ENCODE results near the gene PPT1.

The PPT1 gene

GRCh38 chr1:40078512-40079333 is 18.3 kb downstream of the PPT1 start:
- peaks cover 54% of the 10 kb centered on the region for H3K36me3 ChIP-seq (replicated peaks)
- in situ Hi-C loops (cut with MboI; ENCODE audit: low sequenced_read_pairs): no loop called here
- no peaks in the 10 kb centered on the region for H3K27me3 ChIP-seq (ENCODE audit: low read depth)
- peak; percentile 55 to 75 for DNase-seq (ENCODE audit: low spot score in 2 of 2)
- no peak overlapping the region for H3K4me3 ChIP-seq
- no peaks in the 10 kb centered on the region for H3K9me3 ChIP-seq
- H3K4me1 ChIP-seq: no peaks in the 10 kb centered on the region

GRCh38 chr1:40076895-40077312 is 20.1 kb downstream of the PPT1 start:
- Histone ChIP-seq H3K36me3 (replicated peaks) (peaks cover 70% of the 10 kb centered on the region), H3K27me3 (ENCODE audit: low read depth) (no peaks in the 10 kb centered on the region), H3K9me3 (no peaks in the 10 kb centered on the region), H3K4me1 (no peaks in the 10 kb centered on the region), H3K4me3 (no peak overlapping the region)
- no peak for DNase-seq (ENCODE audit: low spot score in 2 of 2)
- in situ Hi-C loops (cut with MboI; ENCODE audit: low sequenced_read_pairs): no loop called here

DNA sequence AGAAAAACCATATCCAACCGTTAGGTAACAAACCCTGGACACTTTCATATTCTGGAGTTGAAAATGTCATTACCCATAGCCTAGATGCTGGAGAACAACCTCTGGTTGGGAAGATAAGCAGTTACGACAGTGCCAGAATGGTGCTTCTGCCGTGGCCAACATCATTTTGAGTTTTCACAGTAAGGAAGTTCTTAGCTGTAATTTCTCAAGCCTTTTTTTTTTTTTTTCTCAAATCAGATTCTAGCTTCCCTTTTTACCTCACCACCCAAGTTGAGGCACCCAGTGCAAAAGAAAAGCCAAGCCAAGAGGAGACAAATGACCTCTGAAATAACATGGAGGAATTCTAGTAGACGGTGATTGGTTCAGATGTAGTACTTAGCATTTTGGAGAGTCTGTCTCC is 21.8 kb downstream of the PPT1 start:
- in situ Hi-C loops (cut with MboI; ENCODE audit: low sequenced_read_pairs): no loop called here
- peaks cover 81% of the 10 kb centered on the region for H3K36me3 ChIP-seq (replicated peaks)
- H3K9me3 ChIP-seq: no peaks in the 10 kb centered on the region
- no peak overlapping the region for H3K4me3 ChIP-seq
- no peak for DNase-seq (ENCODE audit: low spot score in 2 of 2)
- no peaks in the 10 kb centered on the region for H3K27me3 ChIP-seq (ENCODE audit: low read depth)
- no peaks in the 10 kb centered on the region for H3K4me1 ChIP-seq

DNA sequence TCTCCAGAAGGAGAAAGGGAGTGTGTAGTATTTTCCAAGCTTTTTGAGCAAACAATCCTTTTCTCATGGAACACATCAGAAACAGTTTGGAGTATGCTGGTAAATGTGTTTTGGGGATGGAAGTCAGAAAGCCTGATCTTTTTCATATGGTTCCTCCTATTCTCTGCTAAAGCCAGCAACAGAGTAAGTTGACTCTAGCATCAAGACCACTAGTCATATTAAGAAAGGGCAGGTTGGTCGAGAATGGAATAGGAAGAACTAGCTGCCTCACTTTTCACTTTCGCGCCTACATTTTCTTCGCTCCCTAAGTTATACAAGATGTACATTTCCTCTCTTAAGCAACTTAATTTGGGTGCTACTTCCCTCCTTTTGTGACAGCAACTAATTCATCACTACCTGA is 24.0 kb downstream of the PPT1 start:
- in situ Hi-C loops (cut with MboI; ENCODE audit: low sequenced_read_pairs): no loop called here
- no peaks in the 10 kb centered on the region for H3K4me1 ChIP-seq
- peaks cover 87% of the 10 kb centered on the region for H3K36me3 ChIP-seq (replicated peaks)
- no peak overlapping the region for H3K4me3 ChIP-seq
- H3K9me3 ChIP-seq: no peaks in the 10 kb centered on the region
- no peaks in the 10 kb centered on the region for H3K27me3 ChIP-seq (ENCODE audit: low read depth)
- no peak for DNase-seq (ENCODE audit: low spot score in 2 of 2)

GRCh38 chr1:40072142-40072541 is 24.9 kb downstream of the PPT1 start:
- no peak overlapping the region for H3K4me3 ChIP-seq
- no peaks in the 10 kb centered on the region for H3K9me3 ChIP-seq
- peaks cover 87% of the 10 kb centered on the region for H3K36me3 ChIP-seq (replicated peaks)
- no peaks in the 10 kb centered on the region for H3K27me3 ChIP-seq (ENCODE audit: low read depth)
- no peak for DNase-seq (ENCODE audit: low spot score in 2 of 2)
- in situ Hi-C loops (cut with MboI; ENCODE audit: low sequenced_read_pairs): no loop called here
- no peaks in the 10 kb centered on the region for H3K4me1 ChIP-seq

- in situ Hi-C loops (cut with MboI; ENCODE audit: low sequenced_read_pairs): no loop called here
- DNase-seq (ENCODE audit: low spot score in 2 of 2): no peak
- Histone ChIP-seq H3K36me3 (replicated peaks) (peaks cover 97% of the 10 kb centered on the region), H3K4me3 (no peak overlapping the region), H3K27me3 (ENCODE audit: low read depth) (no peaks in the 10 kb centered on the region), H3K4me1 (no peaks in the 10 kb centered on the region), H3K9me3 (no peaks in the 10 kb centered on the region)
These were observed 29.2 kb downstream of the PPT1 start for GRCh38 chr1:40067851-40068250.

DNA sequence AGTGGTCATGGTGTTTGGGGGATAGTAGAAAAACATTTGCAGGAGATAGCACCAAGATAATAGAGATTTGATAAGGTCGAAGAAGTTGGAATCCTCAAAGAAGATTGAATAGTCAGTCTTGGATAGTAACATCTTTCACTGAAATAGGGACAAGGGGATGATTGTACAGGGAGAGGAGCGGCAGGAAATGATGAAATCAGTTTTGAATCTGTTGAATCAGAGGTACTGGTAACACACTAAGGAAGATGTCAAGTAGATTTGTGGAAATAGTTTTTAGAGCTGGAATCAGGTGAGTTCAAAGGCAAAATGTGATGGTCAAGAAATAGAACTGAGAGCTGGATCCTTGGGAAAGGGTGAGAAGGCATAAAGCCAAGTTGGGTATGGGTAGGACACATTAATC is 30.0 kb downstream of the PPT1 start:
- no peaks in the 10 kb centered on the region for H3K9me3 ChIP-seq
- in situ Hi-C loops (cut with MboI; ENCODE audit: low sequenced_read_pairs): no loop called here
- no peaks in the 10 kb centered on the region for H3K27me3 ChIP-seq (ENCODE audit: low read depth)
- H3K36me3 ChIP-seq (replicated peaks): peaks cover 96% of the 10 kb centered on the region
- DNase-seq (ENCODE audit: low spot score in 2 of 2): no peak
- H3K4me3 ChIP-seq: no peak overlapping the region
- H3K4me1 ChIP-seq: no peaks in the 10 kb centered on the region

DNA sequence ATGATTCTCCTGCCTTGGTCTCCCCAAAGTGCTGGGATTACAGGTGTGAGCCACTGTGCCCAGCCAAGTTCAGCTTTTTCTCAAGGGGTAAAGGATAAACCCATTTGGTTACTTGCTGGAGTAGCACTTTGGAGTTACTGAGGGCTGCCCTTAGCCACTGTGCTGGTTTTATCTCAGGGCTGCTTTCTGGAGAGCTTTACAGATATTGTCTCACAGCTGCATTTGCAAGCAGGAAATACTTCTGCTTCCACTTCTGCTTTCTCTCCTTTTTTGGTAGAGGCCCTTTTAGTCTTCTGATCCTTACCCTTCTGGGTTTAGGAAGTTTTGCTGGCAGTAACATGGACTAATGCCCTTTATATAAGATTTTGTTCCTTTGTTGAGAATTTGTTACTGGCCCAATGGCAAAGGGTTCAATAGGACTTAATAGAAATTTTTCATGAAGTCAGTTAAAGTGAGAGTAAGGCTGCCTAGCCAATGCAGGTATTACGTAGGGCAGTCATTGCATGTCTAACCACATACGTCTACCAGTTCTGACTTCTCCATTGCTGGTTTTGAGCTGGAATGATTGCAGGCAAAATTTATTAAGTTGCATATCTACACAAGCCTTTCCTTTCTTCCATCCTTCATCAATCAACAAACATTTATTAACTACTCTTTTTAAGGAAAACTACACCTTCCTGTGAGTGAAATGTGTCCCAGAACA is 32.1 kb downstream of the PPT1 start:
- in situ Hi-C loops (cut with MboI; ENCODE audit: low sequenced_read_pairs): no loop called here
- H3K4me1 ChIP-seq: no peaks in the 10 kb centered on the region
- H3K36me3 ChIP-seq (replicated peaks): peaks cover 96% of the 10 kb centered on the region
- H3K9me3 ChIP-seq: no peaks in the 10 kb centered on the region
- no peak for DNase-seq (ENCODE audit: low spot score in 2 of 2)
- H3K27me3 ChIP-seq (ENCODE audit: low read depth): no peaks in the 10 kb centered on the region
- no peak overlapping the region for H3K4me3 ChIP-seq

DNA sequence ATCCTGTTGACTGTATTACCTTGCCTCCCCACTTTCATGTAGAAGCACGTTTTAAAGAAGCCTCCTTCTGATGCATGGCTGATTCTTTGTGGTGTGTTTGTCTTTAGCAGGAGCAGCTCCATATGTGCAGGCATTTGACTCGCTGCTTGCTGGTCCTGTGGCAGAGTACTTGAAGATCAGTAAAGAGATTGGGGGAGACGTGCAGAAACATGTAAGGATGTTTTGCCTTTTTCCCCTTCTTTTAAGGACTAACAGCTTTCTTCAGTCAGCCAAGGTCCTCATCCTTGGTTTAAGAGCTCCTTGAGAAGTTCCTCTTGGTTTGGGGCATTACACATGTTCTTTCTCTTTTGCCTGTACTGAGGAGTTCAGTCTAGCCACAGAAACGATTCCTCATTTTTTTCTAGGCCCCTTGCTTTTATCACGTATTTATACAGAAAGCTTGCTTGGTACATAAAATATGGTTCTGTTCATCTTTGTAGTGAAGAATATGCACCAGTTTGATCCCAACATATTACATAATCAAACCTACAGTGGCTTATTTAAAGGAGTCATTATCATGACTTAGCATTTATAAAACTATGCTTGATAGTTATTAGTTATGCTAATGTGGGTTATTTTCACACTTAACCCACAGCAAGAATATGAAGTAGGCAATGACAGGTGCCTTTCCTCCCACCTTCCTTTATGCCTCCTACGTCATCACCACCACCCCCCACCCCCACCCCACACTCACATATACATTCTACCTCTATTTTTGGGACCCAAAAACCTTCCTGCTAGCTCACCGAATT is 36.9 kb downstream of the PPT1 start:
- in situ Hi-C loops (cut with MboI; ENCODE audit: low sequenced_read_pairs): no loop called here
- Histone ChIP-seq H3K36me3 (replicated peaks) (peaks cover 56% of the 10 kb centered on the region), H3K9me3 (no peaks in the 10 kb centered on the region), H3K27me3 (ENCODE audit: low read depth) (no peaks in the 10 kb centered on the region), H3K4me3 (no peak overlapping the region), H3K4me1 (no peaks in the 10 kb centered on the region; the same call in 1 of the 2 replicates)
- no peak for DNase-seq (ENCODE audit: low spot score in 2 of 2)

DNA sequence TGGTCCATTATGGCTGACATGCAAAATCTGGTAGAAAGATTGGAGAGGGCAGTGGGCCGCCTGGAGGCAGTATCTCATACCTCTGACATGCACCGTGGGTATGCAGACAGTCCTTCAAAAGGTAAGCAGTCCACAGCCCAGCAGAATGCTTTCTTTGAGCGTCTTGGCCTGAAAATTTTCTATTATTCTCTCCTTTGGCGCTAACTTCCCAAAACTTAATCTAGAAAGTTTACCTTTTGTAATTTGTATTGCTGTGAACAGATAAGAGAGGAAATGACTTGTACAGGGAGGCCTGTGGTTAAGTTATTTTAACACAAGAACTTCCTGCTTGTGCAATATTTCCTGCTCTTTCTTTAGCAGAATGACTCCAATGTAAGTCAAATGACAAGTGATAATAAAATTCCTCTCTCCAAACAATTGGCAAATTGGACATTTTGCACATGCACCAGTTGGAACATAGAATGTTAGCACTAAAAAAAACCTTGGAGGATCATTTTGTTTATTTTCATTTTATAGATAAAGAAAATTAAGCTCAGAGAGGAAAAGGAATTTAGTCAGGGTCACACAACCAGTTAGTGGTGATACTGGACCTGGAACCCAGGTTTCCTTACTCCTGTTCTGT is 37.6 kb downstream of the PPT1 start:
- Histone ChIP-seq H3K4me1 (no peaks in the 10 kb centered on the region; the same call in 1 of the 2 replicates), H3K9me3 (no peaks in the 10 kb centered on the region), H3K27me3 (ENCODE audit: low read depth) (no peaks in the 10 kb centered on the region), H3K36me3 (replicated peaks) (peaks cover 49% of the 10 kb centered on the region), H3K4me3 (no peak overlapping the region)
- no peak for DNase-seq (ENCODE audit: low spot score in 2 of 2)
- in situ Hi-C loops (cut with MboI; ENCODE audit: low sequenced_read_pairs): no loop called here

- no peaks in the 10 kb centered on the region for H3K9me3 ChIP-seq
- no peak overlapping the region for H3K4me3 ChIP-seq
- H3K4me1 ChIP-seq: no peaks in the 10 kb centered on the region; the same call in 1 of the 2 replicates
- peaks cover 42% of the 10 kb centered on the region for H3K36me3 ChIP-seq (replicated peaks)
- DNase-seq (ENCODE audit: low spot score in 2 of 2): no peak
- in situ Hi-C loops (cut with MboI; ENCODE audit: low sequenced_read_pairs): no loop called here
- H3K27me3 ChIP-seq (ENCODE audit: low read depth): no peaks in the 10 kb centered on the region
These were observed 38.4 kb downstream of the PPT1 start for GRCh38 chr1:40058453-40059337.

DNA sequence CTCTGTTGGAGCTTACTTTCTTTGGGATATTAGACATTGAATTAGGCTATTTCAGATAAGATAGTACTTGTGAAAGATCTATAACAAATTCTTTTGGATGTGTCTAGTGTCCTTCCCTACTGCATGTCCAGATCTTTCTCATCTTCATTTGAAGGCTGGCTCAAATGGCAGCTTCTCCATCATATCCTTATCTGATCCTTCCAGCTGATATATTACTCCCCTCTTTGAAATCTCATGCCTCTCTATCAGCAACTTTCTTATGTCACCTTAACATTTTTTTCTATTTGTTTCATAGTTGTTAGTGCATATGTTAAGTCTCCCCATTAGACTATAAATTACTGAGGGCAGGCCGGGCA is 39.0 kb downstream of the PPT1 start:
- H3K9me3 ChIP-seq: no peaks in the 10 kb centered on the region
- H3K4me3 ChIP-seq: no peak overlapping the region
- peaks cover 36% of the 10 kb centered on the region for H3K36me3 ChIP-seq (replicated peaks)

More for the DNA sequence above, 39.0 kb downstream of the PPT1 start:
- Histone ChIP-seq H3K4me1 (no peaks in the 10 kb centered on the region; the same call in 1 of the 2 replicates), H3K27me3 (ENCODE audit: low read depth) (no peaks in the 10 kb centered on the region)
- in situ Hi-C loops (cut with MboI; ENCODE audit: low sequenced_read_pairs): no loop called here
- no peak for DNase-seq (ENCODE audit: low spot score in 2 of 2)

Data from HAP-1 (cell line).